H1 (cell line): ENCODE data around the gene CRADD. TPM values are rescaled to one million over a fixed set of nuclear protein-coding genes. Genes with fewer than 3 reads are reported as not detected.

ENCODE experiments used
- JUN ChIP-seq: IDR thresholded peaks from 2 replicates; pipeline ENCODE4 v1.6.1; 2011; ENCODE audit warnings: low read depth, mild to moderate bottlenecking, improper control_type of control experiment, low read length
- JUND ChIP-seq: IDR thresholded peaks from 2 replicates; pipeline ENCODE4 v1.6.1; 2011; ENCODE audit warnings: mild to moderate bottlenecking, improper control_type of control experiment, low read length
- RFX5 ChIP-seq: IDR thresholded peaks from 2 replicates; pipeline ENCODE4 v1.6.1; 2011; ENCODE audit warnings: low read depth, low read length, improper control_type of control experiment, borderline replicate concordance
- RNF2 ChIP-seq: fragments of 200-900, 300-1000 bp; sonication (generic); IDR thresholded peaks from 2 replicates; pipeline ENCODE4 v1.7.1; 2016; ENCODE audit warnings: borderline replicate concordance, low read depth, mild to moderate bottlenecking, antibody characterized with exemption, low read length; ENCODE audit not compliant: poor library complexity, severe bottlenecking; ENCODE audit errors: missing control alignments
- SAP30 ChIP-seq: fragments of 300-600 bp; sonication (generic); IDR thresholded peaks from 2 replicates; pipeline ENCODE4 v1.7.1; 2012; ENCODE audit warnings: low read length, moderate library complexity, mild to moderate bottlenecking, inconsistent platforms; ENCODE audit not compliant: insufficient read depth, insufficient replicate concordance
- YY1 ChIP-seq: IDR thresholded peaks from 2 replicates; pipeline ENCODE4 v1.6.1; 2011; ENCODE audit warnings: low read depth, mild to moderate bottlenecking, low read length
- ZNF274 ChIP-seq: IDR thresholded peaks from 2 replicates; pipeline ENCODE4 v1.7.0; 2012; ENCODE audit warnings: low read length, borderline replicate concordance; ENCODE audit errors: extremely low read depth
- polyA plus RNA-seq, 7 experiments: library from polyadenylated mRNA; depleted of rRNA in 3 of 7; stranded (reverse) in 5 of 7; unstranded in 2 of 7; fragments of >200 nt in 5 of 7; fragments of 200-250 nt in 2 of 7; gene quantifications; 1 replicate in 5 of 7; 2 replicates in 1 of 7; 4 replicates in 1 of 7; pipeline versions ENCODE4 v1.2.1 to v1.2.3, GENCODE V29; 2011 to 2013; ENCODE audit warnings: missing spikeins in 2 of 7, mixed read lengths in 2 of 7
- total RNA-seq: library from RNA; stranded (reverse); fragmentation: NEBNext Ultra II Directional; extraction: Animal tissue kit (Norgen Biotek cat#: 25700); gene quantifications from 2 replicates; pipeline ENCODE4 v1.2.1, GENCODE V29; 2021
- TF ChIP-seq, protein P1 (sequence below): fragments of 300-600 bp; sonication (generic); IDR thresholded peaks from 2 replicates; pipeline ENCODE4 v1.7.1; 2012; ENCODE audit warnings: low read length, moderate library complexity, mild to moderate bottlenecking, inconsistent platforms; ENCODE audit not compliant: insufficient replicate concordance

CRADD gene
- total and polyA plus RNA-seq, 2 of the 8 experiments (the other 6 are each of a cell fraction or from before 2014, with no cell fraction given), result 8.1 to 15.4 TPM

DNA sequence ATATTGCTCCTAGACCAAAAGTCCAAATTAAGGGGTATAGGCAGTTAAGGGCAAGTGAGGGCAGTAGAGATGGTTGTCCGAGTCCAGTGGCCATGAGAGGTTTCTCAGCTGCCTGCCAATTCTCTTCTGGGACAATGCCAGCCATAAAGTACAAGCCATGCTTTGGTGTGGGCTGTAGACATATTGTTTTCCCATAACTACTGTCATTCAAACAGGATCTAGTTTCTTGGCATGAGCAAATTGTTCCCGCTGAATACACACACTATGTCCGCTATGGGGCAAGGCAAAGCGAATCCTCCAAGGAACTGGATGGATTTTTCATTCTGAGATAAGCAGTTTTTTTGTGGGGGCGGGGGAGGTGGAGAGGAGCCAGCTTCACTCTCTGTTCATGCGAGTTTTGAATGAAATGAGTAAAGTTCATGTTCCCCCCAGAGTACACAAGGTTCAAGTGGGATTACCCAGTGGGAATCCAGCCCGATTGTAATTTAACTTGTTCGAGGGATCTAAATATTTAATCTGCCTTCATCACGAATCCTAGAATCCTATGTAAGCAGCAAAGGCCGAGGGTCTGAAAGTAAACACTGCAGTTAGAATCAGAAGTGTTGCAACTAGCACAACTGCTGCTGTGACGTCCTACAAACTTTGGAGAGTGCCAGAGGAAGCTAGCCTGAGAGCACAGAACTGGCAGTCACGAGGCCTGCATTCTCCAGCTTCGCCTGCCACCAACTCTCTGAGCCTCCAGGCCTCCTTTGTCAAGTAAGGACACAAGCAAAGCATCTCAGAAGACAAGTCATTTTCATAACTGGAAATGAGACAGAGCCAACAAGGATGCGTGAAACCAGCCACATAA, 137.0 kb downstream of the CRADD start (continued):
- no peak for TF ChIP-seq SAP30
- no peak for TF ChIP-seq JUND
- no peak for TF ChIP-seq JUN
- no peak for TF ChIP-seq YY1
- TF ChIP-seq, protein P1, sequence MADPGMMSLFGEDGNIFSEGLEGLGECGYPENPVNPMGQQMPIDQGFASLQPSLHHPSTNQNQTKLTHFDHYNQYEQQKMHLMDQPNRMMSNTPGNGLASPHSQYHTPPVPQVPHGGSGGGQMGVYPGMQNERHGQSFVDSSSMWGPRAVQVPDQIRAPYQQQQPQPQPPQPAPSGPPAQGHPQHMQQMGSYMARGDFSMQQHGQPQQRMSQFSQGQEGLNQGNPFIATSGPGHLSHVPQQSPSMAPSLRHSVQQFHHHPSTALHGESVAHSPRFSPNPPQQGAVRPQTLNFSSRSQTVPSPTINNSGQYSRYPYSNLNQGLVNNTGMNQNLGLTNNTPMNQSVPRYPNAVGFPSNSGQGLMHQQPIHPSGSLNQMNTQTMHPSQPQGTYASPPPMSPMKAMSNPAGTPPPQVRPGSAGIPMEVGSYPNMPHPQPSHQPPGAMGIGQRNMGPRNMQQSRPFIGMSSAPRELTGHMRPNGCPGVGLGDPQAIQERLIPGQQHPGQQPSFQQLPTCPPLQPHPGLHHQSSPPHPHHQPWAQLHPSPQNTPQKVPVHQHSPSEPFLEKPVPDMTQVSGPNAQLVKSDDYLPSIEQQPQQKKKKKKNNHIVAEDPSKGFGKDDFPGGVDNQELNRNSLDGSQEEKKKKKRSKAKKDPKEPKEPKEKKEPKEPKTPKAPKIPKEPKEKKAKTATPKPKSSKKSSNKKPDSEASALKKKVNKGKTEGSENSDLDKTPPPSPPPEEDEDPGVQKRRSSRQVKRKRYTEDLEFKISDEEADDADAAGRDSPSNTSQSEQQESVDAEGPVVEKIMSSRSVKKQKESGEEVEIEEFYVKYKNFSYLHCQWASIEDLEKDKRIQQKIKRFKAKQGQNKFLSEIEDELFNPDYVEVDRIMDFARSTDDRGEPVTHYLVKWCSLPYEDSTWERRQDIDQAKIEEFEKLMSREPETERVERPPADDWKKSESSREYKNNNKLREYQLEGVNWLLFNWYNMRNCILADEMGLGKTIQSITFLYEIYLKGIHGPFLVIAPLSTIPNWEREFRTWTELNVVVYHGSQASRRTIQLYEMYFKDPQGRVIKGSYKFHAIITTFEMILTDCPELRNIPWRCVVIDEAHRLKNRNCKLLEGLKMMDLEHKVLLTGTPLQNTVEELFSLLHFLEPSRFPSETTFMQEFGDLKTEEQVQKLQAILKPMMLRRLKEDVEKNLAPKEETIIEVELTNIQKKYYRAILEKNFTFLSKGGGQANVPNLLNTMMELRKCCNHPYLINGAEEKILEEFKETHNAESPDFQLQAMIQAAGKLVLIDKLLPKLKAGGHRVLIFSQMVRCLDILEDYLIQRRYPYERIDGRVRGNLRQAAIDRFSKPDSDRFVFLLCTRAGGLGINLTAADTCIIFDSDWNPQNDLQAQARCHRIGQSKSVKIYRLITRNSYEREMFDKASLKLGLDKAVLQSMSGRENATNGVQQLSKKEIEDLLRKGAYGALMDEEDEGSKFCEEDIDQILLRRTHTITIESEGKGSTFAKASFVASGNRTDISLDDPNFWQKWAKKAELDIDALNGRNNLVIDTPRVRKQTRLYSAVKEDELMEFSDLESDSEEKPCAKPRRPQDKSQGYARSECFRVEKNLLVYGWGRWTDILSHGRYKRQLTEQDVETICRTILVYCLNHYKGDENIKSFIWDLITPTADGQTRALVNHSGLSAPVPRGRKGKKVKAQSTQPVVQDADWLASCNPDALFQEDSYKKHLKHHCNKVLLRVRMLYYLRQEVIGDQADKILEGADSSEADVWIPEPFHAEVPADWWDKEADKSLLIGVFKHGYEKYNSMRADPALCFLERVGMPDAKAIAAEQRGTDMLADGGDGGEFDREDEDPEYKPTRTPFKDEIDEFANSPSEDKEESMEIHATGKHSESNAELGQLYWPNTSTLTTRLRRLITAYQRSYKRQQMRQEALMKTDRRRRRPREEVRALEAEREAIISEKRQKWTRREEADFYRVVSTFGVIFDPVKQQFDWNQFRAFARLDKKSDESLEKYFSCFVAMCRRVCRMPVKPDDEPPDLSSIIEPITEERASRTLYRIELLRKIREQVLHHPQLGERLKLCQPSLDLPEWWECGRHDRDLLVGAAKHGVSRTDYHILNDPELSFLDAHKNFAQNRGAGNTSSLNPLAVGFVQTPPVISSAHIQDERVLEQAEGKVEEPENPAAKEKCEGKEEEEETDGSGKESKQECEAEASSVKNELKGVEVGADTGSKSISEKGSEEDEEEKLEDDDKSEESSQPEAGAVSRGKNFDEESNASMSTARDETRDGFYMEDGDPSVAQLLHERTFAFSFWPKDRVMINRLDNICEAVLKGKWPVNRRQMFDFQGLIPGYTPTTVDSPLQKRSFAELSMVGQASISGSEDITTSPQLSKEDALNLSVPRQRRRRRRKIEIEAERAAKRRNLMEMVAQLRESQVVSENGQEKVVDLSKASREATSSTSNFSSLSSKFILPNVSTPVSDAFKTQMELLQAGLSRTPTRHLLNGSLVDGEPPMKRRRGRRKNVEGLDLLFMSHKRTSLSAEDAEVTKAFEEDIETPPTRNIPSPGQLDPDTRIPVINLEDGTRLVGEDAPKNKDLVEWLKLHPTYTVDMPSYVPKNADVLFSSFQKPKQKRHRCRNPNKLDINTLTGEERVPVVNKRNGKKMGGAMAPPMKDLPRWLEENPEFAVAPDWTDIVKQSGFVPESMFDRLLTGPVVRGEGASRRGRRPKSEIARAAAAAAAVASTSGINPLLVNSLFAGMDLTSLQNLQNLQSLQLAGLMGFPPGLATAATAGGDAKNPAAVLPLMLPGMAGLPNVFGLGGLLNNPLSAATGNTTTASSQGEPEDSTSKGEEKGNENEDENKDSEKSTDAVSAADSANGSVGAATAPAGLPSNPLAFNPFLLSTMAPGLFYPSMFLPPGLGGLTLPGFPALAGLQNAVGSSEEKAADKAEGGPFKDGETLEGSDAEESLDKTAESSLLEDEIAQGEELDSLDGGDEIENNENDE, result no peak
- TF ChIP-seq RNF2, result no peak
- no peak for TF ChIP-seq RFX5
- no peak for TF ChIP-seq ZNF274
